HepG2 (cell line): Measurements from ENCODE around the gene CC2D1A. TPM values are rescaled to one million over a fixed set of nuclear protein-coding genes. Genes with fewer than 3 reads are reported as not detected.

Experiments used
- GLI4 ChIP-seq: sonication (generic); formaldehyde crosslinking; IDR thresholded peaks from 2 replicates; pipeline ENCODE4 v1.5.1; 2020; ENCODE audit warnings: missing genetic modification reagents, mild to moderate bottlenecking, moderate library complexity, borderline replicate concordance
- KDM1A ChIP-seq: IDR thresholded peaks from 2 replicates; pipeline ENCODE4 v1.6.1; 2016; ENCODE audit warnings: missing compliant biosample characterization
- MAFG ChIP-seq: sonication (generic); formaldehyde crosslinking; IDR thresholded peaks from 2 replicates; pipeline ENCODE4 v1.5.1; 2020; ENCODE audit warnings: mild to moderate bottlenecking, missing genetic modification reagents
- MXI1 ChIP-seq: IDR thresholded peaks from 3 replicates; pipeline ENCODE4 v1.6.1; 2012; ENCODE audit warnings: low read depth, low read length, inconsistent platforms, borderline replicate concordance
- NFE2L2 ChIP-seq: fragments of 150-350 bp; IDR thresholded peaks from 2 replicates; pipeline ENCODE4 v1.6.1; 2014; ENCODE audit warnings: low read length
- RBFOX2 ChIP-seq: fragments of 200-400 bp; formaldehyde crosslinking; IDR thresholded peaks from 2 replicates; pipeline ENCODE4 v1.6.1; 2017; ENCODE audit warnings: low read depth, mild to moderate bottlenecking, low read length
- RORA ChIP-seq: sonication (generic); formaldehyde crosslinking; IDR thresholded peaks from 2 replicates; pipeline ENCODE4 v1.5.0; 2020; ENCODE audit warnings: mild to moderate bottlenecking, missing genetic modification reagents, moderate library complexity
- ZNF124 ChIP-seq: sonication (generic); formaldehyde crosslinking; IDR thresholded peaks from 2 replicates; pipeline ENCODE4 v1.4.0; 2020; ENCODE audit warnings: missing genetic modification reagents
- ZNF30 ChIP-seq: sonication (generic); formaldehyde crosslinking; IDR thresholded peaks from 2 replicates; pipeline ENCODE4 v1.5.0; 2020; ENCODE audit warnings: mild to moderate bottlenecking, missing genetic modification reagents
- polyA plus RNA-seq, 8 experiments: library from polyadenylated mRNA; depleted of rRNA in 3 of 8; stranded (reverse) in 7 of 8; unstranded in 1 of 8; fragments of >200 nt; fragmentation: Illumina TruSeq in 4 of 8; extraction: Trizol in 4 of 8; gene quantifications; 2 replicates each; pipeline versions ENCODE4 v1.2.1 to v1.2.3, GENCODE V29; 2011 to 2016; ENCODE audit warnings: low read depth in 4 of 8, missing spikeins in 1 of 8, mixed read lengths in 1 of 8; ENCODE audit not compliant: insufficient read depth in 1 of 8
- total RNA-seq, 5 experiments: library from RNA; depleted of rRNA; stranded (reverse); fragments of >200 nt; fragmentation: Illumina TruSeq; extraction: Trizol; gene quantifications; 2 replicates each; pipeline ENCODE4 v1.2.3, GENCODE V29; 2016; ENCODE audit warnings: low read depth in 1 of 5
- TF ChIP-seq, protein P1 (sequence below): sonication (generic); formaldehyde crosslinking; IDR thresholded peaks from 2 replicates; pipeline ENCODE4 v1.8.1; 2023; ENCODE audit warnings: mild to moderate bottlenecking, missing genetic modification reagents
- TF ChIP-seq, protein P2 (sequence below): sonication (generic); formaldehyde crosslinking; IDR thresholded peaks from 2 replicates; pipeline ENCODE4 v1.4.0; 2020; ENCODE audit warnings: missing genetic modification reagents; ENCODE audit errors: not compliant biosample characterization
- TF ChIP-seq, protein P3 (sequence below): sonication (generic); formaldehyde crosslinking; IDR thresholded peaks from 2 replicates; pipeline ENCODE4 v1.5.0; 2020; ENCODE audit warnings: mild to moderate bottlenecking, missing genetic modification reagents
- TF ChIP-seq, protein P4 (sequence below): sonication (generic); formaldehyde crosslinking; IDR thresholded peaks from 2 replicates; pipeline ENCODE4 v1.4.0; 2020; ENCODE audit warnings: mild to moderate bottlenecking, missing genetic modification reagents
- TF ChIP-seq, protein P5 (sequence below): sonication (generic); formaldehyde crosslinking; IDR thresholded peaks from 2 replicates; pipeline ENCODE4 v1.4.0; 2020; ENCODE audit warnings: missing genetic modification reagents, borderline replicate concordance

Gene CC2D1A
- total and polyA plus RNA-seq, 2 of the 13 experiments (the other 11 are each of a cell fraction or from before 2014, with no cell fraction given): 9.7 to 11.5 TPM

DNA sequence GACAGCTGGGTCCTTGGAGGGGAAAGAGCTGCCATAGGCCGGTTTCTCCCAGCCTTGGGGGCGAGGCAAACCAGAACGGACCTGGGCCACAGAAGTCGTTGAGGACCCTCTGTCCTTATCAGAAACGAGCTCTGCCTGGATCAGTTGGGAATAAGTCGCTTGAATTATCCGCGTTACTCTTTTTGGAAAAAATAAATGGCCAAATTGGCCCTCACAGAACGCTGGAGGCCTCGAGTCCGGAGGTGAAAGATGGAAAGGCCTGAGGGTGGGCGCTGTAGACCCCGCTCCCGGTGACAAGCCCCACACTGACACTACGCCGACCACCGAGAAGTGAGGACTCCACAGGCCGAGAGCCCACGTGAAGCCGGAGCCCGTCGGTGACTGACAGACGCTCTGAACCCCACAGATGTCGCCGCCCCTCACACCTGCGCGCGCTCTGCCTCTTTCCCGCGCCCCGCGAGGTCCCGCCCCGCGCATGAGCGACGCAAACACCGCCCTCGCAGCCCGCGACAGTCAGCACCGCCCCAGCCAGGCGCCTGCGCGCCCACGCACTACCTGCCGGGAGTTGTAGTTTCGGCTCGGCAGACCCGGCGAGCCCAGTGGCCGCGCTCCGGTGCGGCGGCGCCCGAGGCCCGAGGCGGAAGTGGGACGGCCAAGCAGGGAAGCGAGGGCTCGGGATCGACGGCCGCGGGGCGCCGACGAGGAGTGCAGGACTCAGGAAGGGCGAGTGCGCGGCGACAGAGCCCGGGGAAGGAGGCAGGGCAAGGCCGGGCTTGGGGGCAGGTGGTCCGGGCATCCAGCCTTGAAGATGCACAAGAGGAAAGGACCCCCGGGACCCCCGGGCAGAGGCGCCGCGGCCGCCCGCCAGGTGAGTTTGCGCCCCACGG lies at the start of gene CC2D1A, which contains the start of gene BRME1 (continued):
- TF ChIP-seq, protein P1, sequence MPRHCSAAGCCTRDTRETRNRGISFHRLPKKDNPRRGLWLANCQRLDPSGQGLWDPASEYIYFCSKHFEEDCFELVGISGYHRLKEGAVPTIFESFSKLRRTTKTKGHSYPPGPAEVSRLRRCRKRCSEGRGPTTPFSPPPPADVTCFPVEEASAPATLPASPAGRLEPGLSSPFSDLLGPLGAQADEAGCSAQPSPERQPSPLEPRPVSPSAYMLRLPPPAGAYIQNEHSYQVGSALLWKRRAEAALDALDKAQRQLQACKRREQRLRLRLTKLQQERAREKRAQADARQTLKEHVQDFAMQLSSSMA (CRISPR knock-in tag): peak; percentile 81; the same call in 1 of the 2 replicates
- peak; percentile 92 for TF ChIP-seq RBFOX2
- TF ChIP-seq, protein P2, sequence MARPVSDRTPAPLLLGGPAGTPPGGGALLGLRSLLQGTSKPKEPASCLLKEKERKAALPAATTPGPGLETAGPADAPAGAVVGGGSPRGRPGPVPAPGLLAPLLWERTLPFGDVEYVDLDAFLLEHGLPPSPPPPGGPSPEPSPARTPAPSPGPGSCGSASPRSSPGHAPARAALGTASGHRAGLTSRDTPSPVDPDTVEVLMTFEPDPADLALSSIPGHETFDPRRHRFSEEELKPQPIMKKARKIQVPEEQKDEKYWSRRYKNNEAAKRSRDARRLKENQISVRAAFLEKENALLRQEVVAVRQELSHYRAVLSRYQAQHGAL: peak; percentile 85
- TF ChIP-seq, protein P3, sequence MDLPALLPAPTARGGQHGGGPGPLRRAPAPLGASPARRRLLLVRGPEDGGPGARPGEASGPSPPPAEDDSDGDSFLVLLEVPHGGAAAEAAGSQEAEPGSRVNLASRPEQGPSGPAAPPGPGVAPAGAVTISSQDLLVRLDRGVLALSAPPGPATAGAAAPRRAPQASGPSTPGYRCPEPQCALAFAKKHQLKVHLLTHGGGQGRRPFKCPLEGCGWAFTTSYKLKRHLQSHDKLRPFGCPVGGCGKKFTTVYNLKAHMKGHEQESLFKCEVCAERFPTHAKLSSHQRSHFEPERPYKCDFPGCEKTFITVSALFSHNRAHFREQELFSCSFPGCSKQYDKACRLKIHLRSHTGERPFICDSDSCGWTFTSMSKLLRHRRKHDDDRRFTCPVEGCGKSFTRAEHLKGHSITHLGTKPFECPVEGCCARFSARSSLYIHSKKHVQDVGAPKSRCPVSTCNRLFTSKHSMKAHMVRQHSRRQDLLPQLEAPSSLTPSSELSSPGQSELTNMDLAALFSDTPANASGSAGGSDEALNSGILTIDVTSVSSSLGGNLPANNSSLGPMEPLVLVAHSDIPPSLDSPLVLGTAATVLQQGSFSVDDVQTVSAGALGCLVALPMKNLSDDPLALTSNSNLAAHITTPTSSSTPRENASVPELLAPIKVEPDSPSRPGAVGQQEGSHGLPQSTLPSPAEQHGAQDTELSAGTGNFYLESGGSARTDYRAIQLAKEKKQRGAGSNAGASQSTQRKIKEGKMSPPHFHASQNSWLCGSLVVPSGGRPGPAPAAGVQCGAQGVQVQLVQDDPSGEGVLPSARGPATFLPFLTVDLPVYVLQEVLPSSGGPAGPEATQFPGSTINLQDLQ (CRISPR knock-in tag): peak; percentile 66; the same call in 1 of the 2 replicates
- no peak for TF ChIP-seq KDM1A (CRISPR knock-in tag)
- TF ChIP-seq ZNF30 (CRISPR knock-in tag): 0 out of 2 replicates have a peak, but pooled peaks have one; percentile 23
- TF ChIP-seq GLI4 (CRISPR knock-in tag): 0 out of 2 replicates have a peak, but pooled peaks have one; percentile 50
- TF ChIP-seq RORA: no peak
- no peak for TF ChIP-seq MAFG (CRISPR knock-in tag)
- TF ChIP-seq NFE2L2: no peak
- TF ChIP-seq, protein P4, sequence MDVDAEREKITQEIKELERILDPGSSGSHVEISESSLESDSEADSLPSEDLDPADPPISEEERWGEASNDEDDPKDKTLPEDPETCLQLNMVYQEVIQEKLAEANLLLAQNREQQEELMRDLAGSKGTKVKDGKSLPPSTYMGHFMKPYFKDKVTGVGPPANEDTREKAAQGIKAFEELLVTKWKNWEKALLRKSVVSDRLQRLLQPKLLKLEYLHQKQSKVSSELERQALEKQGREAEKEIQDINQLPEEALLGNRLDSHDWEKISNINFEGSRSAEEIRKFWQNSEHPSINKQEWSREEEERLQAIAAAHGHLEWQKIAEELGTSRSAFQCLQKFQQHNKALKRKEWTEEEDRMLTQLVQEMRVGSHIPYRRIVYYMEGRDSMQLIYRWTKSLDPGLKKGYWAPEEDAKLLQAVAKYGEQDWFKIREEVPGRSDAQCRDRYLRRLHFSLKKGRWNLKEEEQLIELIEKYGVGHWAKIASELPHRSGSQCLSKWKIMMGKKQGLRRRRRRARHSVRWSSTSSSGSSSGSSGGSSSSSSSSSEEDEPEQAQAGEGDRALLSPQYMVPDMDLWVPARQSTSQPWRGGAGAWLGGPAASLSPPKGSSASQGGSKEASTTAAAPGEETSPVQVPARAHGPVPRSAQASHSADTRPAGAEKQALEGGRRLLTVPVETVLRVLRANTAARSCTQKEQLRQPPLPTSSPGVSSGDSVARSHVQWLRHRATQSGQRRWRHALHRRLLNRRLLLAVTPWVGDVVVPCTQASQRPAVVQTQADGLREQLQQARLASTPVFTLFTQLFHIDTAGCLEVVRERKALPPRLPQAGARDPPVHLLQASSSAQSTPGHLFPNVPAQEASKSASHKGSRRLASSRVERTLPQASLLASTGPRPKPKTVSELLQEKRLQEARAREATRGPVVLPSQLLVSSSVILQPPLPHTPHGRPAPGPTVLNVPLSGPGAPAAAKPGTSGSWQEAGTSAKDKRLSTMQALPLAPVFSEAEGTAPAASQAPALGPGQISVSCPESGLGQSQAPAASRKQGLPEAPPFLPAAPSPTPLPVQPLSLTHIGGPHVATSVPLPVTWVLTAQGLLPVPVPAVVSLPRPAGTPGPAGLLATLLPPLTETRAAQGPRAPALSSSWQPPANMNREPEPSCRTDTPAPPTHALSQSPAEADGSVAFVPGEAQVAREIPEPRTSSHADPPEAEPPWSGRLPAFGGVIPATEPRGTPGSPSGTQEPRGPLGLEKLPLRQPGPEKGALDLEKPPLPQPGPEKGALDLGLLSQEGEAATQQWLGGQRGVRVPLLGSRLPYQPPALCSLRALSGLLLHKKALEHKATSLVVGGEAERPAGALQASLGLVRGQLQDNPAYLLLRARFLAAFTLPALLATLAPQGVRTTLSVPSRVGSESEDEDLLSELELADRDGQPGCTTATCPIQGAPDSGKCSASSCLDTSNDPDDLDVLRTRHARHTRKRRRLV (CRISPR knock-in tag): 0 out of 2 replicates have a peak, but pooled peaks have one; percentile 6
- TF ChIP-seq ZNF124 (CRISPR knock-in tag): peak; percentile 71; the same call in 1 of the 2 replicates
- TF ChIP-seq, protein P5, sequence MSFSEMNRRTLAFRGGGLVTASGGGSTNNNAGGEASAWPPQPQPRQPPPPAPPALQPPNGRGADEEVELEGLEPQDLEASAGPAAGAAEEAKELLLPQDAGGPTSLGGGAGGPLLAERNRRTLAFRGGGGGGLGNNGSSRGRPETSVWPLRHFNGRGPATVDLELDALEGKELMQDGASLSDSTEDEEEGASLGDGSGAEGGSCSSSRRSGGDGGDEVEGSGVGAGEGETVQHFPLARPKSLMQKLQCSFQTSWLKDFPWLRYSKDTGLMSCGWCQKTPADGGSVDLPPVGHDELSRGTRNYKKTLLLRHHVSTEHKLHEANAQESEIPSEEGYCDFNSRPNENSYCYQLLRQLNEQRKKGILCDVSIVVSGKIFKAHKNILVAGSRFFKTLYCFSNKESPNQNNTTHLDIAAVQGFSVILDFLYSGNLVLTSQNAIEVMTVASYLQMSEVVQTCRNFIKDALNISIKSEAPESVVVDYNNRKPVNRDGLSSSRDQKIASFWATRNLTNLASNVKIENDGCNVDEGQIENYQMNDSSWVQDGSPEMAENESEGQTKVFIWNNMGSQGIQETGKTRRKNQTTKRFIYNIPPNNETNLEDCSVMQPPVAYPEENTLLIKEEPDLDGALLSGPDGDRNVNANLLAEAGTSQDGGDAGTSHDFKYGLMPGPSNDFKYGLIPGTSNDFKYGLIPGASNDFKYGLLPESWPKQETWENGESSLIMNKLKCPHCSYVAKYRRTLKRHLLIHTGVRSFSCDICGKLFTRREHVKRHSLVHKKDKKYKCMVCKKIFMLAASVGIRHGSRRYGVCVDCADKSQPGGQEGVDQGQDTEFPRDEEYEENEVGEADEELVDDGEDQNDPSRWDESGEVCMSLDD: peak; percentile 61; the same call in 1 of the 2 replicates
- TF ChIP-seq MXI1: peak; percentile 64; the same call in 1 of the 3 replicates
